Measurements from ENCODE around the gene RARB. TPM values are rescaled to one million over a fixed set of nuclear protein-coding genes. Genes with fewer than 3 reads are reported as not detected.

Gene RARB
- total and polyA plus RNA-seq, 10 donors: 1.5 to 13.0 (median 7.5) TPM

- Histone ChIP-seq H3K4me3 (no peak overlapping the region), H3K9me3 (no peaks in the 10 kb centered on the region), H3K4me1 (peaks cover 0 to 23% (median 0%) of the 10 kb centered on the region in 6 donors), H3K27me3 (replicated peaks in 1 of 7) (no peaks in the 10 kb centered on the region), H3K27ac (no peak overlapping the region), H3K36me3 (no peaks in the 10 kb centered on the region)
- intact Hi-C loops (cut with DNase I; ENCODE audit: low total_unique reads): no loop called here
- 71 to 88% (median 76%) methylated on average over 5 of the region's 5 CpGs for WGBS, 5 donors
- no peak for TF ChIP-seq CTCF (IDR thresholded peaks at IDR 0.05 in 8 of 11, conservative IDR thresholded peaks at IDR 0.05 in 3 of 11)
- TF ChIP-seq POLR2AphosphoS5 (IDR thresholded peaks at IDR 0.05): no peak
- no peak for TF ChIP-seq POLR2A (IDR thresholded peaks at IDR 0.05)
- DNase-seq: no peak
Observed at GRCh38 chr3:25452192-25452591, 24.1 kb downstream of the RARB start.

GRCh38 chr3:25452740-25453139 lies 24.7 kb downstream of the RARB start:
- TF ChIP-seq POLR2A (IDR thresholded peaks at IDR 0.05): no peak
- TF ChIP-seq CTCF (IDR thresholded peaks at IDR 0.05 in 8 of 11, conservative IDR thresholded peaks at IDR 0.05 in 3 of 11): no peak
- TF ChIP-seq POLR2AphosphoS5 (IDR thresholded peaks at IDR 0.05): no peak
- Histone ChIP-seq H3K36me3 (no peaks in the 10 kb centered on the region), H3K27ac (no peak overlapping the region), H3K4me1 (peaks cover 0 to 23% (median 0%) of the 10 kb centered on the region in 6 donors), H3K27me3 (replicated peaks in 1 of 7) (no peaks in the 10 kb centered on the region), H3K4me3 (no peak overlapping the region), H3K9me3 (no peaks in the 10 kb centered on the region)
- 68 to 90% (median 86%) methylated on average over 2 of the region's 2 CpGs for WGBS, 5 donors
- intact Hi-C loops (cut with DNase I; ENCODE audit: low total_unique reads): no loop called here
- DNase-seq: no peak

GRCh38 chr3:25453619-25454004 lies 25.5 kb downstream of the RARB start:
- Histone ChIP-seq H3K36me3 (no peaks in the 10 kb centered on the region), H3K9me3 (no peaks in the 10 kb centered on the region), H3K27ac (peak overlapping the region in 1 of 8 donors; percentile 8), H3K4me1 (peaks cover 0 to 20% (median 0%) of the 10 kb centered on the region in 6 donors), H3K4me3 (no peak overlapping the region), H3K27me3 (replicated peaks in 1 of 7) (no peaks in the 10 kb centered on the region)
- DNase-seq: no peak
- WGBS, 5 donors: 80 to 85% (median 82%) methylated on average over 6 of the region's 6 CpGs
- intact Hi-C loops (cut with DNase I; ENCODE audit: low total_unique reads): no loop called here
- no peak for TF ChIP-seq POLR2AphosphoS5 (IDR thresholded peaks at IDR 0.05)
- TF ChIP-seq POLR2A (IDR thresholded peaks at IDR 0.05): no peak
- TF ChIP-seq CTCF (IDR thresholded peaks at IDR 0.05 in 8 of 11, conservative IDR thresholded peaks at IDR 0.05 in 3 of 11): no peak

GRCh38 chr3:25454005-25454927 lies 26.2 kb downstream of the RARB start:
- peaks cover 0 to 13% (median 2%) of the 10 kb centered on the region in 6 donors for H3K4me1 ChIP-seq
- no peak overlapping the region for H3K4me3 ChIP-seq
- no peak for TF ChIP-seq CTCF (IDR thresholded peaks at IDR 0.05 in 8 of 11, conservative IDR thresholded peaks at IDR 0.05 in 3 of 11)
- TF ChIP-seq POLR2A (IDR thresholded peaks at IDR 0.05): no peak
- TF ChIP-seq POLR2AphosphoS5 (IDR thresholded peaks at IDR 0.05): no peak
- intact Hi-C loops (cut with DNase I; ENCODE audit: low total_unique reads): no loop called here
- 73 to 85% (median 78%) methylated on average over 16 of the region's 16 CpGs for WGBS, 5 donors
- DNase-seq: no peak
- H3K9me3 ChIP-seq: no peaks in the 10 kb centered on the region
- H3K27me3 ChIP-seq (replicated peaks in 1 of 7): no peaks in the 10 kb centered on the region
- H3K36me3 ChIP-seq: no peaks in the 10 kb centered on the region
- peak overlapping the region in 2 of 8 donors; percentile 8 to 16 for H3K27ac ChIP-seq
